ELF-1 (cell line): ENCODE results near the gene SLC25A29.
"Not testable (repeated sequence)": the region's sequence is repeated elsewhere in the genome, so short reads cannot be mapped to it uniquely, and the experiment has no call there.

Source experiments
- DNase-seq: peaks from one replicate; pipeline ENCODE4 v3.0.0-alpha.2; 2016; ENCODE audit warnings: low read depth, low spot score

The SLC25A29 gene

GRCh38 chr14:100312110-100312876, 6.0 kb upstream of the SLC25A29 start:
- peak; percentile 69 for DNase-seq

DNA sequence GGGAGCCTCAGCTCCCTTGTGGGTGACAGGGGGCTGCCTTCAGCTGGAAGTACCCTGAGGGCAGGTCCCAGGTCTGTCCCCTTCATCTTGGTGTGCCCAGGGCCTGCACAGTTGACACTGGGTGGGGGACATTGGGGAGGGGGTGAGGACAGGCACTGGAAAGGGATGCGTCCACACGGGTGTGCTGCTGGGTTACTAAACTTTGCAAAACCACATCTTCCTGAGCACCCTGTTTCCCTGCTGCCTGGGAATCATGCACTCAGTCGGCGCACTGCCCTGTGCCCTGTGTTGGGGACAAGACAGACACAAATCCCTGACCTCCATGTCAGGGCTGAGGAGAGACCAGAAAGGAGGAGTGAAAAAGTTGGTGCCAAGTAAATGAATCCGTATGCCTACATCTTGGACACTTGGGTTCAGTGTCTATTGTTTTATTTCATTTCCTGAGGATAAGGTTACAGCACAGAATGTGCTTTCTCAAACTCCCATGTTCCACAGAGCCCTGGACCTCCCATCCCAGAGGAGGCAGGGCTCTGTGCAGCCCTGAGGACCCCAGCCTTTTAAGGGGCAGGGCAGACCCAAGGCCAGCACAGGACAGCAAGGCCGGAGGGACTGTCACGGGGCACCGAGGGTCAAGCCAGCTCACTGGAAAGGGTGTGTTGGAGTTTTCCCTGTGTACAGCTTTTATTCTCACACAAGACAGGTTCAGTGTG, 2.9 kb upstream of the SLC25A29 start:
- no peak for DNase-seq

- not testable (repeated sequence) for DNase-seq
Observed at GRCh38 chr14:100308427-100308792, 2.2 kb upstream of the SLC25A29 start.

- DNase-seq = no peak
Observed at GRCh38 chr14:100307766-100308426, 1.7 kb upstream of the SLC25A29 start.

GRCh38 chr14:100306998-100307765, 938 bp upstream of the SLC25A29 start:
- peak; percentile 65 for DNase-seq

DNA sequence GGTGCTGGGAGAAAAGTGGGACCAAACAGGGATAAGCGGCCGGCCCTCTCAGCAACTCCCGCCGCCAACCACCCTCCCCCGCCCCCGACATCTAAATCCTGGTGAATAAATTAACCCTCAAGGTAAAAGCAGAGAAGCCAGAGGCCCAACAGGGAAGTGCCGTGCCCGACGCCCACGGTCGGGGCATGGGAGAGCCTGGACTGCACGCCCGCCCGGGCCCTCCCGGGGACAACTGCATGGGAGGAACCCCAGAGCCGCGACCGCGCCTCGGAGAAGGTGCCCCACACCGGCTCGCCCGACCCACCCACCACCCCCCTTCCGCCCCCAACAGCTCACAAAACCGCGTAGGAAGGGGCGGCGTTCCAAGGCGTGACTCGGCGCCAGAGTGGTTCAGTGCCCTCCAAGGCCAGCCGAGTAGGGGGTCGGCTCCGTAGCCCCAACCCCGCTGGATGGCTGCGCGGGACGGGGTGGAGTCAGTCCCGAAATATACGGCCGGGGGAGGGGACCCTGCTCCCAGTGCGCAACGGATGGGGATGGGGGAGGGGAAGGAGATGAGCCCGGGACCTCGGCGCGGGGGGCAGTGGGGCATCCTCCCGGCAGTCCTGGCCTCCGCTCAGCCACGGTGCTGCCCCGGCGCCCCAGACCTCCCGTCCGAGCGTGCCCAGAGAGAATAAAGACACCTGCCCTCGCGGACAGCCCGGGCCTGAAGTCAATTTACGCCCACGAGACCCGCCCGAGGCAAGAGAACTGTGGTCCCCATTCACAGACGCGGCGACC, 732 bp downstream of the SLC25A29 start:
- DNase-seq = no peak

DNA sequence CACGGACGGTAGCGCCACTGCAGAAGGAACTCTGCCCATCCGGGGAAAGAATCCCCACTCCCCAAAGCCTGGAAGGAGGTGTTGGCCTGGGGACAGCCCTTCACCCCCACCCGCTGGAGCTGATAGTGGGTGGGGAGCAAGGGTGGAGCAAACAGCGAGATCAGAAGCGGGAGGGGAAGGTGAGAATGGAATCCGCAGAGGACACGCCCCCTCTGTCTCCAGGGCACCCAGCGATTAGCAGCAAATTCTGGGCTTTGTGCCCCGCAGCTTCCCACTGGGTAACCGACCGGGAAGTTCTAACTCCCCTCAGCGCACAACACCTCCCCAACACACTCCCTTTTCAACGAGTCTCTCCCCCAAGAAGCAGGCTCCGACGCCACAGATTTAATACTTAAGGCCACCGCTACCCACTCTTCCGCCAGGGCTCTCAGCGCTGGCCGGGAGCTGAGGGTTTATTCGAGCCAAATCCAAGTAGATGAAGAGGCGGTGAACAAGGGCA, 1.4 kb downstream of the SLC25A29 start:
- peak; percentile 84 for DNase-seq

DNA sequence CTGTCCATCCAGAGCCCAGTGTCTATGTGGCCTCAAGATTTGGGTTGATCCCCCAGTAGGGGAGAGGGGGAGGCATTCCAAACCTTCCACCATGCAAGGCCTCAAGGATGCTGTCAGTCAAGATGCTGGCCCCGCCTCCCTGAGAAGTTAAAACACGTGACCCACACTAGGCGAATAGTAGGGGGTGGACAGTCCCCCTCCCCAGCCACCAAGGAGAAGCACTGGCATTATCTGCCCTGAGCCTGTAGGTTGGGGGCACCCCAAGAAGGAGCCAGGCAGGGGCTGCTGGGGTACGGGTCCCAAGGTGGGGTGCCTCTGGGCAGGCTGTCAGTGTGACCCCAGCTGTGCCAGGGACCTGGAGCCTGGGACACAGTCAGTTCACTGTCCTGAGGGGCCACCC, 2.3 kb downstream of the SLC25A29 start:
- peak; percentile 45 for DNase-seq

DNA sequence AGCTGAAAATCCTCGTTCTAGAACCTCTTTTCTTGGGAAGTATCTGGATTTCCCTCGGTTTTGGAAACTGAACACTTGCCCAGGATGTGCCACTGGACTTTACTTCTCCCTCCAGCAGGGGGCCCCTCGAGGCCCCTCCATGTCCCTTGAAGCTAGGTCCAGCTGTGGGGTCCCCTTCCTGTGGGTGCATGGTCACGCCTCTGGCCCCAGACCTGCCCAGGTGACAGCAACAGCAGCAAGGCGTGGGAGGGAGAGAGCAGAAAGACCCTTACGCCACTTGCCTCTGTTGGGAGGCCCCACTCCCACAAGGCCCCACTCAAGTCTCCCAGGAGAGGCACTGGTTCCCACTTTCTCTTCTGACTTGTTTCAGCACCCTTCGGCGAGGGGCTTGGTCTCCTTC, 3.1 kb downstream of the SLC25A29 start:
- DNase-seq = no peak

- DNase-seq = no peak
Observed at GRCh38 chr14:100302616-100303015, 3.6 kb downstream of the SLC25A29 start.

- DNase-seq = no peak
Observed at GRCh38 chr14:100299238-100299560, 7.0 kb downstream of the SLC25A29 start.

- DNase-seq = no peak
Observed at GRCh38 chr14:100298551-100299237, 7.5 kb downstream of the SLC25A29 start.

- peak; percentile 73 for DNase-seq
Observed at GRCh38 chr14:100297320-100298300, 8.6 kb downstream of the SLC25A29 start.

GRCh38 chr14:100296729-100297128, 9.5 kb downstream of the SLC25A29 start:
- DNase-seq = not testable (repeated sequence)

DNA sequence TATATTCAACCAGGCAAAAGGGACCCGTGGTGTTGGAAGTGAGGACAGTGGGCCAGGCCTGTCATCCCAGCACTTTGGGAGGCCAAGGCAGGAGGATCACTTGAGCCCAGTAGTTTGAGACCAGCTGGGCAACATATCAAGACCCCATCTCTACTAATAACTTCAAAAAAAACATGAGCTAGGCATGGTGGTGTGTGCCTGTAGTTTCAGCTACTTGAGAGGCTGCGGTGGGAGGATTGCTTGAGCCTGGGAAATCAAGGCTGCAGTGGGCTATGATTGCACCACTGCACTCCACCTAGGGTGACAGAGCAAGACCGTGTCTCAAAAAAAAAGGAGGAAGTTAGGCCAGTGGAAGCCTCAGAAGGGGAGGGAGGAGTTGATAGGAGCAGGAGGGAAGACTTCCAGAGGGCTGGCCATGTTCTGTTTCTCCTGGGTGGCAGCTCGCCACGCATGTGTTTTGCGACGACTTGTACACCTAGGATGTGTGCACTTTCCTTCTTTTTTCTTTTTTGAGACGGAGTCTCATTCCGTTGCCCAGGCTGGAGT, 10.1 kb downstream of the SLC25A29 start:
- DNase-seq = no peak

DNA sequence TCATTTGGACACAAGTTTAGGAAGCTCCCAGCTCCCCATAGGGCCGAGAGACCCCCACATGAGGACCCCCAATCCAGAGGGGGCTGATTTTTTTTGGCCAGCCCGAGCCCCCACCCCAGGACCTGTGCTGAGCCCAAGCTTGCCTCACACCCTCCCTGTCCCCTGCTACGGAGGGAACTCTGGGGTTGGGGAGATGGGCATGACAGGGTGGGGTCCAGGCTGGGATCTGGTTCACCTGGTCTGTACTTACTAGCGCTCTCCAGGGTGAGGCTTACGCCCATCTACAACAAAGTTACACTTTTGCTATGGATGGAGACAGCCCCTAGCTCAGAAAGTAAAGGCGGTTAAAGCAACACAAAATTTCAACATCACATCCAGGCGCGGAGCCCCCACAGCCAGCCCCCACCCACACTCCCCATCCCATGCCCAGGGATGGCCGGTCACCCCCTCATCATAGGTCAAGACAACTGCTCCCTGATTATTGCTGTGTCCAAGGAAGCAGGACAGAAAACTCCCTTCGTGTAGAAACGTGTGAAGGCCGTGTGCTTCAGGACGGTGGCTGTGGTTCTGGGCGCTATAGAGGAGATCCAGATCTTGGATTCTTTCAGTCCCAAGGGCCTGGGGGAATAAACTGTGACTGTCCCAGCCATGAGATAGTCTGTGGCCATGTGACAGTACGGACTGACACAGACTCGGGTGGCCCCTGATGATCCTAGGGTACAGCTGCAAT, 10.7 kb downstream of the SLC25A29 start:
- DNase-seq = no peak

DNA sequence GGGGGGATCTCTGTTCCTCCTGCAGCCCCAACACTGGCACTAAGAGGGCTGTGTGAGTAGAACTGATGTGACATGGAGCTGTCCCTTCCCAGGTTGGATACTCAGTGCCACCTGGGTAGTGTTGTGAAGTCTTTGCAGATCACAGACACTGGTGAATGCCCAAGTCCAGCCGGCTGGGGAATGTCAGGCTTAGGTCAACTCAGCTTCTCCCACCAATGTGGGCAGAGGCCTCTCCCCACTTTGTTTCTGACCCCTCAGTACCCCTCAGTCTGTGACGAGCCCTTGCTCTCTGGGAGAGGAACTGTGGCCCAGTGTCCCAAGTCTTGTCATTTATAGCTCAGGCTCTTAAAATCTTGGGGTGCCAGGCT, 11.3 kb downstream of the SLC25A29 start:
- no peak for DNase-seq

DNA sequence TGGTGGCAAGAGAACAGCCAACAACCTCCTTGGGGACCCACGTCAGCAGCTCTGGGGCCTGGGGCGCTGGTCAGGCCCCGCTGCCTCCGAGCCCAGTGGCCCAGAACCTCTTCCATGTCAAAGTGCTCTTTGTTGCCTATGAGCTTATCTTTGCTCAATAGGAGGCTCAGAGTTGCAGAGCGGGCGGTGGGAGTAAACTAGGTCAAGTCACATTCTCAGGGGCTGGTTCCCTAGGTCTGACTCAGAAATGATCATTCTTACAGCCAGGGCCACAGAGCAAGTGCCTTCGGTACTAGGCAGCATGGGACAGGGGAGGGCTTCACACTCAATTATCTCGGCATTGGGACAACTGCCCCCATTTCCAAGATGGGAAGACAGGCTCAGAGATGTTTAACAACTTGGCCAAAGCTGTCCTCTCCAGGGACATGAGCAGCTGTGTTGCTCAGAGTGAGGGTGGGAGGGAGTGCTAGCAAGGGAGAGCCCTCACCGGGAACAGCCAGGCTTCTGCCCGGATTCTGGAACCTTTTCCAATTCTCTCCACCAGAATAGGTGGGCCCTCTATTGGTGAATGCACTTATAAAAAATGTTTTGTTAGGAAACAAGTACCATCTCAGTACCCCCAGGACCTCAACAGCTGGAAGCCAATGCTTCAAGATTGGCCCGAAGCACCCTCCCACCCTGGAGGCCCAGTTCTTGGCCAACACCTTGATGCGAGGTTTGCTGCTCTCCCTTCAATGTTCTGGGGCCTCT, 11.9 kb downstream of the SLC25A29 start:
- DNase-seq = no peak
